ENCODE measurements around the gene RGS10.
A peak's percentile ranks its signal among the peaks of the same experiment; 100 is the strongest.

The RGS10 gene

DNA sequence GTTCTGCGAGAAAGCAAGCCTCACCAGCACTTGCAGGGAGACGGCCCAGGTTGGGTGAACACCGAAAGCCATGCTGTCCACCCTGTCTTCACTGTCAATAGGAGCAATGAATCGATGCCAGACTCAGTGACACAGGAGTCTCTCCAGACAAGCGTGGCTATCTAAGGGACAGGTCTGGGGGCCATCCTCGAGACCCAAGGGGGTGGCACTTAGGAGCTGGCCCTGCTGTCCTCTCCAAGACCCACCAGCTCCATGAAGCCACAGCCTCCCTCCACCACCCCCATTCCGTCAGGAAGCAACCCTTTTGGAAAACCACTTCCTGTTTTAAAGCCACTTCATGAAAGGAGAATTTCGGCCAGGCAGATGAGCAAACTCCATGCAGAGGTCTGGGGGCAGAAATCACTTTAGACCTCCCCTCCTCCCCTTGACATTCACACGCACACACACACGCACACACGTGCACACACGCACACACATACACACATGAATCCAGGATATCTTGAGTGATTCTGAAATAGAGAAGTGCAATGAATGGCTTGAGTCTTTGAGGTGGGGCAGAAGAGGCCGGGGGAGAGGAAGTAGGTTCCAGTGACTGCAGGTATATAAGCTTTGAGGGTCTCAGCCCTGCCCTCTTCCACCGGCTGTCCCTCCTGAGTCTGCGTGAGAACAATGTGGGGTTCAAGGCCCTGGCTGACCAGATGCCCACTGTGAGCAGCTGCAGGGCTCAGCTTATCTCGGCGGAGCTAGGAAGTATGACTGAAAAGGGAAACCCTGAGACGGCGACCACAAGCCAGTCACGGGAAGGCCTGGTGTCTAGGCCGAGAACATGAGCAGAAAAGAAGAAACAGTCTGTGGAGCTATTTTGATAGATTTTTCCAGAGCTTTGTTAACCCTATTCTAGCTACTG lies 25.0 kb downstream of the RGS10 start:
- peak; percentile 80 to 81 for ATAC-seq

DNA sequence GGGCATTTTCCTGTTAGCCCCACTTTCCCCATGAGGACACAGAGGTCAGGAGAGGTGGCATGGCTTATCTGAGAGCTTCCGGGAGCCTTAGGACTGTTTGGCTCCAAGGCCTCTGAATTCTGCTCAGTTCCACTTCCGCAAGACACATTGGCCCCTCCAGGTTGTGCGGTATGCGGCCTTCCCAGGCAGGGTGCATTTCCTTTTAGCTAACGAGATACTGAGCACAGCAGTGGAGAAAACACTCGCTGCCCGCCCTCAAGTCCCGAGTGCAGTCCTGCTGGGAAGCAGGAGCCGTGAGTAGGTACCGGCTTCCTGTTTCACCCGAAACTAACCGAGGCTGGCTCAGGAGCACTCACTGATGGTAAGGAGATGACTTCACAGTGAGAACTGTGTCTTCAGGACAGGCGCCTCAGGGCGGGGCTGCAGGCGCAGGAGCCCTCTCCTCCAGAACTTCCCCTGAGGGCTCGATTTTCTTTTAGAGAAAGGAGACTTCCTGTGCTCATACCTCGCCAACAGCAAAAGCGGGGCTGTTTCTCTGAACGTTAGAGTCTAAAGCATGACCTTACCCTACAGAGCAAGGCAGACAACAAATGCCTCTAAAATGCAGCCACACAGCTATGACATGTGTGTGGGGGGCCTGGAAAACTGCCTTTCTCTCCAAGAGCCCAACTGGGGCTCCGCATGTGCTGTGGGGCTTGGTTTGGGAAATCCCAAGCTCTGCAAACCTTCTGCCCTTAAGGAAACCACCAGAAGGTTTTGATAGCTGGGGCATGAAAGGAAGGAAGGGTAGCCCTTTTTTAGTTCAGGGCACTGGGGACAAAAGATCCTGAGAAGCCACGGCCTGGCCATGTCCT lies 25.9 kb downstream of the RGS10 start:
- ATAC-seq, result peak; percentile 75 to 78

DNA sequence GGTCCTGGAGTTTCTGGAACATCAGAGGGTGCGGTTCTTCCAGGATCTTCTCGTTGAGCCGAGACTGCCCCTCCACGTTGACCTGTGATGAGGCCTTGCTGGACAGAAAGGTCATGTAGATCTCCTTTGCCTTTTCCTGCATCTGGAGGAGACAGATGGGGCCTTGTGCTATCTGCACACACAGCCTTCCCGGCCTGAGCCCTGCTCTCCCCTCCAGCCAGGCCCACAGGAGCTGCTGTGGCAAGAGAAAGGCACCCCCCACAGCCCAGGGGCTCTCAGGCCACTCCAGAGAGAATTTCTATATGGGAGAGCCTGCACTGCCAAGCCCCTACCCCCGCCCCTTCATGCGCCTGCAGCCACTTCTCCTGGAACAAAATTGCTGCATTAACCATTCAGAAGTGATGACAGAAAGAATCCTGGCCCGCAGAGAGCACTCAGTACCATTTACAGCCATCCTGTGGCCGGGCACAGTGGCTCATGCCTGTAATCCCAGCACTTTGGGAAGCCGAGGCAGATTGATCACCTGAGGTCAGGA lies 26.9 kb downstream of the RGS10 start:
- no peak for ATAC-seq

DNA sequence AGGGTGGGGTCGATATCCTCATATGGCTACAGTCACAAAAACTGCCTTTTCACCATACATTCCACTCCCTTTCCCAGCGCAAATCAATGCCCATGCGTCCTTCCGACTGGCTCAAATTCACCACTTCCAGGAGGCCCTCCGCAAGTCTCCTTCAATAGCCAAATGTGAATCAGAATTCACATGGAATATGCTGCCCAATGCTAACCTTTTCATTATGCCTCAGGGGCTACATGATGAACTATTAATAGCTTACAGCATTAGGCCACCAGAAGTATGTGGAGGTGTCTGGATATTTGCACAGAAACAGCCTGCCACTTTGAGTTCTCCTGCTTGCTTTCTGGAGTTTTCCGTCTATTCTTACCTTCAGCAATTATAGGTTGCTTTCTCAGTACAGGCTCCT lies 27.7 kb downstream of the RGS10 start:
- no peak for ATAC-seq

DNA sequence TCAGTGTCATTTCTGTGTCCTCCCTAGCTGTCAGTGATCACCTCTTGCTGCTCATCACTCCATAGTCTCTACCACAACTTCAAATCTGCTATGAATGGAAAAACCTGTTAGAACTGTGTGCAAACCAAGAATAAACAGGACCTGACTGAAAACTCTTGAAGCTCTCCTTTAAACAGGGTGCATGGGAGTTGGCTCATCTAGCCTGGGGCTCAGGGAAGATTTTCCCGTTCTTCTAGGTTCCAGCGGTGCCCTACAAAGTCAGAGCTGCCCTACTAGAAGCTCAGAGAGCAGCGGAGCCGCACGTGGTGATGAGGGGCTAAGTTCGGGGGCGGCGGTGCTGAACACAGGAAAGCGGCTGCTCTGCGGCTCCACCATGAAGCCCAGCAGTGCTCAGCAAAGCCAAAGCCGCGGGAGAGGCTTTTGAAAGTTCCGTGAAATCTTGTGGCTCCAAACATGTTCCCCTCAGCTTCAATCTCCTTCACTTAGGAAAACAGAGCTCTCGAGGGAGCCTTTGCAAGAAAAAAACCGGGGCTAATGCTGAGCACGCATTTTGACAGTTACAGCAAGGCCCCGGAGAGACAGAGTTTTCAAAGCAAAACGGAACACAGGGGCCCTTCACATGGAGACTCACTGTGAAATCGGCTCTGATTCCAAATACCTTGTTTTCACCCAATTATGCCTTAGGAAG lies 30.5 kb downstream of the RGS10 start:
- no peak for ATAC-seq

DNA sequence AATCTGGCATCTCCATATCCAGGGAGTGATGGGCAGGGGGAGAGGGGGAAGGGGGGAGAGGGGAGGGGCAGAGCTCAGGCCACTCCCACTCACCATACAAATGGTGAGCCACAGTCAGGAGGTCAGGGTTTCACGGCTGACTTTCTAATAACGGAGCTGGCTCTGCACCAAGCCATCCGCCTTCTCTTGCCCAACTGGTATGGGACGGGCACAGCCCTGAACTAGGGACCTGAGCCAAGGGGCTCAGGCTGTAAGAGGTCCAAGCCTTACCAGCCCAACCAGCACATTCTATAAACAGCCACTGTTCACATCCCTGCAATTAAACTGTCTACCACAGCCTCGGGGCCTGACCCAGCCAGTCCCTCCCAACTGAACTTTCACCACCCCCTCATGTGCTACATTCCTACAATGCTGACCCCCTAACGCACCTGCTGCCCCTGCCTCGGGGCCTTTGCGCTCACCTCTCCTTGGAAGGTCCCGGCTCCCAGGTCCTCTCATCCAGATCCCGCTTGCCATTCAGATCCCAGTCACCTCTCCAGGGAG lies 32.5 kb downstream of the RGS10 start:
- ATAC-seq, result no peak

DNA sequence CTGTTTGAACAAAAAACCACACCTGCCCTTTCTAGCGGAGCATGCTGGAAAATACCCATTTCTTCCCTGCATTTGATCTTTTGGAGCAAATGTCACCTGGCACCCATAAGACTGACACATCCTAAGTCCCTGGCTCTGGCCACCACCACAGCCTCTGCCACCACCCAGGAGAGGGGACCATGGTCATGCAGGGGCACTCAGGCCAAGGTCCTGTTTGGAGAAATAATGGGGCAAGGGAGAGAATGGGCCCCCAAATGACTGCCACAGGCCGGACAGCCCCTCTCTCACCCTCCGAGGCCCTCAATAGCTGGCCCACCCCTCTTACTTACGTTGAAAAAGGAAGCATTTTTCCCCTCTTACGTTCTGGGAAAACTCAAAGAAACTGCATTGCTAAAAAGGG lies 35.4 kb downstream of the RGS10 start:
- no peak for ATAC-seq

DNA sequence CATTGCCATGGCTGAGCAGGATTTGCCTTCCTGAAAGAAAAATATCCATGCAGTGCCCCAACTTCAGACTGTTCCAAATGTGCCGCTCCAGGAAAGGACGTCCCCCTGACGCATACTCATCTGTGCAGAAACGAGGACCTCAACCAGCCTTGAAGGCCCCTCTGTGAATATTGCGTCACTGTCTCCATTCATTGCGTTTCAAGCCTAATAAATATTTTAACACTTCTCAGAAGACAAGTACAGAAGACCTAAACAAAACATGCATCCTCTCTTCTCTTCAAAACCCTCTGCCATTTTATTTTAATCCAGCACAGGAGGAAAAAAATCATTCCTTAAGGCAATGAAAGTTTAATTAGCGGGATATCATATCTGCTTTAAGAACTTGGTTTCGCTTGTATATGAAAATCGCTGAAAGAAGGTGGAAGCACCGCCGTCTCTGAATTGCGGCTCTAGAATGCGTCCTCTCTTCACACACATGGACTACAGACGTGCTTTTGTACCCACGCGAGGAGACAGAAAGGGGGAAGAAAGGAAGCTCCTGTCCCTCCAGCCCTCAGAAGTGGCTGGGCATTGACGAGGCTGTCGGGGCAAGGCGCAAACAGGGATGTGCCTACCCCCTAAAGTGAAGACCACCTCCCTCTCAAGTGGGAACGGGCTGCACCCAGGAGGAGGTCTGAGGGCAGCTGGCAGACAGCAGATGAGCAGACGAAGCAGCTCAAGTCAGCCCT lies 36.8 kb downstream of the RGS10 start:
- no peak for ATAC-seq

DNA sequence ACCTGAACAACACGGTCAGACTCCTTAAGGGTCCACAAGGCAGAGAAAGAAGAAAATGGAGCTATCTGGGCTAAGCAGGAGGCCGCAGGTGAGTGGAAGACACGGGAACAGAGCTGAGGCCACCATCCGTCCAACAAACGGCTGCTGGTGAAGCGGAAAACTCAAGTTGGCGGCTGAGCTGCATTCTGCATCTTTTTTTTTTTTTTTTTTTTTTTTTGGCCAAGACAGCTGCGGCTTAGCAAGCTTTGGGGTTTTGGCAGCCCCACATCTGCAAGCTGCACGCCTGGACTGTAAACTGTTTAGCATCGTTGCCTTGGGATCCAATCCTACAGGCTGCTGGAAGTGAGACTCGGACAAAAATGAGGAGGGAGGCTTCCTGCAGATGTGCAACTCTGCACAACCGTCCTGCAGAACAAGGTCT lies 37.4 kb downstream of the RGS10 start:
- no peak for ATAC-seq

DNA sequence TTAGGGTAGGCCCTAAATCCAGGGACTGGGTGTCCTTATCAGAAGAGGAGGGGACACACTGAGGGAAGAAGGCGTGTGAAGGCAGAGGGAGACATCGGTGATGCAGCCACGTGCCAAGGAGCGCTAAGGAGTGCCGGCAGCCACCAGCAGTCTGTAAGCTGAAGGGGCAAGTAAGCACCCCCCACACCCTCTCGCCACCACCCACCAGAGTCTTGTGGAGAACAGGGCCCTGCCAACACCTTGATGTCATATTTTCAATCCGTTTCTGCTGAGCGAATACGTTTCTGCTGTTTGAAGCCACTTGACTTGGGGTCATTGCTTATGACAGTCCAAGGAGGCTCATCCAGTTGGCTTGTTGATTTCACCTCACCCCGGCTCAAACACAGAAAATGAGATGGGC lies 37.9 kb downstream of the RGS10 start:
- ATAC-seq, result no peak

DNA sequence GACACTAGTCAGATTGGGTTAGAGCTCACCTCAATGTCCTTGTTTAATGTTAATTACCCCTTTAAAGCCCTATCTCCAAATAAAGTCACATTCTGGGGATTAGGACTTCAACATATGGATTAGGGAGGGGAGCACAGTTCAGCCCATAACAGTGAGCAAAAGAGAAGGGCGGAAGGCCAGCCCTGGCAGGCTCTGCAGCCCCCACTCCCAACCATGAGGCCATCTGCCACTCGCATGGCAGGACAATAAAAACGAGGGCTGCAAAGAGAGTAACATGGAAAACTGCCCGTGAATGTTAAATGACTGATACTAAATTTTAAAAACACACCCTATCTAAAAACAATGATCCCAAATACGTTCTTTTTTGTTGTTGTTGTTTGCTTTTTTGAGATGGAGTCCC lies 38.7 kb downstream of the RGS10 start:
- ATAC-seq, result no peak

DNA sequence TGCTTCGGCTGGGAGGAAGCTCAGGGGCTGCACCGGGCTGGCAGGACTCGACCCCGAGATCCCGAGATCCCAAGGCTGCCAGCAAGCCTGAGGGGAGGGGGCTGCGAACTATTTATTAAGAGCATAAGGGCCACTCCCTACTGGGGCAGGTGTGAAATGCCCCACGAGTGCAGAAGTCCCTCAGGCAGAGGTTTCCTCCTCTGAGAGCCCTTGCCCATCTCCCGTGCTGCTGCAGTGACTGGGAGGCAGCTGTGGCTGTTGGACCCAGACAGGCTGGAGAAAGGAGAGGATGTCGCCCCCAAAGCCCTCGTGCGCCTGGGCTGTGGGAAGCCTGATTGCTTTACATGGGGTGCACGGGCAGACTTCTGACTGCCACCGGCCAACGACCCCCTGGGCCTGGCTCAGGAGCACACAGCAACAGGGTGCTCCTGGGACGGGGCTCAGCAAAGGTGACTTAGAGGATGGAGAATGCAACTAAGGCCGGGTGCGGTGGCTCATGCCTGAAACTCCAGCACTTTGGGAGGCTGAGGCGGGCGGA lies 39.8 kb downstream of the RGS10 start:
- ATAC-seq, result peak in 1 of 2 donors; percentile 1

DNA sequence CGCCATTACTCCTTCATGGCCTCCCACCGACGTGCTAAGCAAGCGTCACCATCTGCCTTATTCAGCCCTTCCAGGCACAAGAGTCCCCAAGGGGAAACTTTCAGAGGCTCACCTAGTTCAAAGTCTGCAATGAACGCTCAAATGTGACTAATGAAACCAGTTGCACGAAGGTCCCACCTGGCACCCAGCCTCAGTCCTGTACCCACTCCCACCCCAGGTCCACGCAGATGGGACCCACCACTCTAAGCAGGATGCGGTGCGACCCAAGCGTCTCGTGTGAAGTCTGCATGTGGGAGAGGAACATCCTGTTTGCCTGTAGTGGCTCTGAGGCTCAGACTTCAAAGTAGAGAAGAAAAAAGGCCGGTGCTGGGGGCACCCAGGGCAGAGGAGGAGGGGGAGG lies 40.3 kb downstream of the RGS10 start:
- ATAC-seq, result peak; percentile 87 to 89

DNA sequence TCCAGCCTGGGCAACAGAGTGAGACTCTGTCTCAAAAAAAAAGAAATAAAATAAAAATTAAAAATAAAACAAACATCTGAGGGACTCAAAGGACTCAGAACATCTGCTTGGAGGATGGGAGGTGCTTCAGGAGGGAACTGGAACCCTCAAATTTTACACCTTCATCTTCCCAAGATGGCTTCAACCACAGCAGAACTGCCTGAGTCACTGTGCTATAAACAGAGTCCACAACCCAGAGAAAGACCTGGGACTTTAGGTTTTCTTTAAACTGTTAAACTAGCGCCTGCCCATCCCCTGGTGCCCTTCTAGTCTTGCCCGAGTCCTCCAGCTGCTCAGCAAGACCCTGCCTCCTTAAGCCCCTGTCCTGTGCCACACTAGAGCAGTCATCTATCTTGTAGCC lies 40.8 kb downstream of the RGS10 start:
- ATAC-seq, result peak; percentile 24 to 29

DNA sequence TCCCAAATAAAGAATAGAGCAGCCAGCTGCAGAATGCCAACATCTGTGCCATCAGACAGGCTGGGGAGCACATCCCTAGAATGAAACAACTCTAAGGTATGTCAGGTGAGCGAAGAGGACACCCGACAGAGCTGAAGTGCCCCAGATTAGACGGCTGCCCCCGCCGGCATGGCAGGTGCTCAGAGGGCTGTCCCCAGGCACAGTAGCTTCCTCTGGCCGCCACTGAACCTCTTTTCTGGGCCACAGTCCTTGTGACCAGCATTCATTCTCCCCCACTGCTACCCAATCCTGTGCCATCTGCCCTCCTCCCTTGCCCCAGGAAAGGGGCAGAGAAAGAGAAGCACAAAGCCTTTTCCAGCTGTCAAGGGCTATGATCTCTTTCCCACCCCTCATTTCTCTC lies 41.7 kb downstream of the RGS10 start:
- ATAC-seq, result no peak

DNA sequence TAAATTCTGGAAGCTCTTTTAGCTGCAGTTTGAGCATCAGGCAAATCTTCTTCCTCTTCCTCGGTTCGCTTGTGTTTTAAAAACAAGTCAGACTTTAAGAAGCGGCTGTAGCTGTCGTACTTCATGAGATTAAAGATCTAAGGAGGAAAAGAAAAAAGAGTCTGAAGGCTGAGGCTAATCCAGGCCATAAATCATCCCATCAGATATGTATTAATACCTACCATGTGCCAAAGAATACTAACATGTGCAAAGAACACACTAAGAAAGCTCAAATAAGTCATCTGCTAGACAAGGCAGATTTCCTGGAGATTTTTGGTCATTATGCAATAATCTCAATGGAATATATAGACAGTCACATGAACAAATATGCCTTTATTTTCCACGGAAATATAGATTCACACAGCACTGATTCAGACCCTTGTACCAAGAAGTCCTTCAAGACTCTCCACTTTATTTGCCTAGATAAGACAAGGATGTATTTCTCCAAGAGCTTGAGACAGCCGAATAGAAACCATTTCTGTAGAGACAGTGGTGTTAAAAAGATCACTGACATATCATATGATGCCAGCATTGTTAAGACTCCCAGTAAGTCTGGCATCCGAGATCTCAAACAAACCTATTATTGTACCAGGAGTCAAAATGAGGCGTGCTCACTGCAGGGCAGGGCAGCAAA lies 42.3 kb downstream of the RGS10 start:
- no peak for ATAC-seq

DNA sequence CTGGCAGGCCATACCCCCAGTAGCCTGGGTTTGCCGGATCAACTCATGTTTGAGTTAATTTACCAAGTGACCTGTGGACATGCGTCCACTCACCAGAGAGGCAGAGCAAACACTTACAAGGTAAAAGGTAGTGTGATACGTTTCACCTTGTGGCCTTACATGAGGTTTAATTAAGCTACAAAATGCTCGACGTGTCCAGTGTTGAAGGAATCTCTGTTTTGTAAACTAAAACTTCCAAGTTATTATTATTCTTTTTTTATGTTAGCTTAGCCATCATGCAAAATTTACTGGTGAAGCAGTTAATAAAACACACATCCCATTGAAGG lies 42.9 kb downstream of the RGS10 start:
- ATAC-seq, result no peak

DNA sequence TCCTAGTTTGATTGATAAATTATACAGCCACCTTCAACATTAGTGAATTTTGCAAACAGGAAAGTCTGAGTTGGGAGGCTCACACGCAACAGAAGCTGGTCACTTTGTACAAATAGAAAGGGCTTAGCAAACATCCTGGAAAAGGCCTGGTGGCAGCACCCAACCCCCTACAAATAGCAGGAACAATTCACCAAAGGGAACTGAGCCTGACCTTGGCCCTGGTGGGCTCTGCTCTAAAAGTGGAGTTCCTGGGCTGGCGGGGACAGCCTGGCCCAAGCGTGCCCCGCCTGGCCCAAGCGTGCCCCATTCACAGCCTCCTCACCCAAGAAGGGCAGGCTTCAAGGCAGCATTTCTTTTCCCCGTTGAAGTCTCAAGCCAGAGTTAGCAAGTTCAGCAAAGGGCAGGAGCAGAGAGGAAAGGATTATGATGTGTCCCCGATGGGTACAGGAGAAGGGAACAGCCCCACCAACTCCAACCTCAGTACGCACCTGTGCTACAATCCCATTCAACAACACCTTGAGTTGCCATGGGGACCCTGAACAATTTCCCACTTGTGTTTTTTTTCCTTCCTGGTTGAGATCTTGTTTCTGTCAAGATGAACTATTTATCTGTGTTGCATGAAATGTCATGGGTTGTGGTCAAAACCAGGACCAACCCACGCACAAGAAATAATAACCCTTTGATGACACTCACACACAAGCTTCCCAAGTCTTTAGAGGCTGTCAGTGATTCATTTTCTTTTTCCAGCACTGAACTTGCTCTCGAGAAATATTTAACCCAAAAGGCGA lies 43.4 kb downstream of the RGS10 start:
- ATAC-seq, result no peak

DNA sequence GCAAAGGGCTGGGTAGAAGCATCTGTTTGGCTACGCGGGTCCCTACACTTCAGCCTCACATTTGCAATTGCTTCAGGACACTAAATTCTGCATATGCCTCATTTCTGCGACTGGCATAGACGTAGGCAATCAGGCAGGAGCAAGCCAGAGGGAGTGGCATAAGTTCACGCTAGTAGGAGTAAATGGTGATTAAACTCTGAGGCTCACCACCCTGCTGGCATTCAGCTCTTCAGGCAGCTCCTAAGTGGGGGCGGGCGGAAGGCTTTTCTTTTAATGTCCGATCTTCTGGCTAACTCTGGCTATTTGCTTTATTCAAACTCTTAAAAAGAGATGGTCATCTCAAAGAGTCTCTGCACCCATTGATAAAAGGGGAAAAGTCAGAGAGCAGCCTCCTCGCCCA lies 45.3 kb downstream of the RGS10 start:
- no peak for ATAC-seq

DNA sequence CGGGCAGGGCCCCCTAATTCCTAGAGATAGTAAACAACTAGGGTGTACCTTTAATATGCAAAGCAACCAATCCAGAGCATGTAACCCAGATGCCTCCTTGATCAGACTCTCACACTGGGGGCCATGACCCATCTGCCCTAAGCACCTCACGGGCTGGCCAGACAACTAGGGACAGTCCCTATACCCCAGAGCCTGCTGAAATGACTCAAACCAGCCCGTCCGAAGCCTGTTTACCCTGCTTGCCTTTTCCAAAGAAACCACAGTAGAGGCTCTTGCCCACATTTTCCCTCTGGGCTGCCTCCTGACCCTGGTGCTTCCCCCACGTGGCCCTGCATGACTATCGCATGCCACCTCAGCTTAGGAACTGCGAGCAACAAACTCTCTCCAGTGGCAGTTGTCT lies 46.2 kb downstream of the RGS10 start:
- ATAC-seq, result peak; percentile 66 to 70
